SK-N-DZ (cell line): ENCODE measurements around the gene FER1L5.

Experiments
- DNase-seq: peaks from one replicate; pipeline ENCODE4 v3.0.0-alpha.2; 2015; ENCODE audit warnings: low spot score

The FER1L5 gene

GRCh38 chr2:96739633-96740428 lies 97.3 kb downstream of the FER1L5 start, which contains the start of gene LMAN2L:
TSS of gene LMAN2L (minus strand) at chr2:96740064. CDS start at chr2:96740040, 24 bp downstream.
- peak; percentile 97 for DNase-seq

- no peak for DNase-seq
Measured at GRCh38 chr2:96747061-96747617, 104.6 kb downstream of the FER1L5 start.

- no peak for DNase-seq
Measured at GRCh38 chr2:96751800-96752199, 109.2 kb downstream of the FER1L5 start.

GRCh38 chr2:96753661-96754282 lies 111.2 kb downstream of the FER1L5 start:
- no peak for DNase-seq

GRCh38 chr2:96754317-96754716 lies 111.8 kb downstream of the FER1L5 start:
- DNase-seq, result no peak
